IMR-90 (cell line): Measurements from ENCODE around the gene NNMT. TPM values are rescaled to one million over a fixed set of nuclear protein-coding genes. Genes with fewer than 3 reads are reported as not detected.

Experiments
- ATAC-seq: fragments of 200-7000 bp; cut with Tn5 transposase; 2 replicates; pipeline ENCODE4 v1.9.1; 2020; ENCODE audit warnings: low read depth, mild to moderate bottlenecking, moderate library complexity
- BruUV-seq: library from RNA; stranded (reverse); fragments of 400-500 nt; replicated peaks from 2 replicates; lab custom pipeline; 2021; lab: Mats Ljungman, UMichigan
- CTCF ChIA-PET: fragments of 300-600 bp; formaldehyde crosslinking; extraction: SDS; loops from one replicate; lab custom pipeline; 2021; ENCODE audit warnings: antibody characterized with exemption; lab: Yijun Ruan, JAX
- POLR2A ChIA-PET: fragments of 300-600 bp; sonication (Branson Sonifier 250); formaldehyde crosslinking; loops from one replicate; lab custom pipeline; 2022; ENCODE audit warnings: antibody characterized with exemption; ENCODE audit not compliant: unreplicated experiment; lab: Charles Lee
- DNase-seq: peaks from one replicate; pipeline ENCODE4 v3.0.0; 2013
- H2AFZ ChIP-seq: replicated peaks from 2 replicates; pipeline ENCODE3; 2013; ENCODE audit warnings: low read length, mild to moderate bottlenecking; ENCODE audit not compliant: poor library complexity
- H2AK5ac ChIP-seq: 2 replicates; pipeline ENCODE4 v1.6.1; 2013; ENCODE audit warnings: low read depth, low read length, inconsistent platforms
- H2AK9ac ChIP-seq: replicated peaks from 2 replicates; pipeline ENCODE3; 2013; ENCODE audit warnings: mild to moderate bottlenecking, low read depth, low read length, moderate library complexity; ENCODE audit not compliant: poor library complexity
- H2BK120ac ChIP-seq: 2 replicates; pipeline ENCODE4 v1.6.1; 2013; ENCODE audit warnings: low read depth, low read length, inconsistent platforms
- H2BK15ac ChIP-seq: 3 replicates; pipeline ENCODE4 v1.6.1; 2013; ENCODE audit warnings: low read depth, low read length, inconsistent platforms
- H2BK20ac ChIP-seq: 2 replicates; pipeline ENCODE4 v1.6.1; 2013; ENCODE audit warnings: low read depth, mild to moderate bottlenecking, inconsistent platforms, low read length, moderate library complexity
- H2BK5ac ChIP-seq: 2 replicates; pipeline ENCODE4 v1.6.1; 2013; ENCODE audit warnings: mild to moderate bottlenecking, low read depth, low read length, inconsistent platforms; ENCODE audit not compliant: poor library complexity, severe bottlenecking
- H3K14ac ChIP-seq: replicated peaks from 2 replicates; pipeline ENCODE4 v1.6.1; 2013; ENCODE audit warnings: low read depth, low read length, inconsistent platforms
- H3K18ac ChIP-seq: 2 replicates; pipeline ENCODE4 v1.6.1; 2013; ENCODE audit warnings: low read depth, low read length, control low read depth
- H3K23ac ChIP-seq: 2 replicates; pipeline ENCODE4 v1.6.1; 2013; ENCODE audit warnings: low read depth, low read length, inconsistent platforms
- H3K27ac ChIP-seq: 2 replicates; pipeline ENCODE4 v1.5.1; 2013; ENCODE audit warnings: mild to moderate bottlenecking, control low read depth, low read length; ENCODE audit not compliant: insufficient read depth
- H3K27me3 ChIP-seq: 2 replicates; pipeline ENCODE4 v1.6.1; 2013; ENCODE audit warnings: low read length; ENCODE audit not compliant: control insufficient read depth, insufficient read depth
- H3K36me3 ChIP-seq: 2 replicates; pipeline ENCODE4 v1.6.1; 2013; ENCODE audit warnings: low read length, mixed read lengths; ENCODE audit not compliant: control insufficient read depth, insufficient read depth
- H3K4ac ChIP-seq: 2 replicates; pipeline ENCODE4 v1.6.1; 2013; ENCODE audit warnings: low read depth, low read length, inconsistent platforms
- H3K4me1 ChIP-seq: 2 replicates; pipeline ENCODE4 v1.6.1; 2013; ENCODE audit warnings: low read length, mixed read lengths; ENCODE audit not compliant: control insufficient read depth, insufficient read depth
- H3K4me2 ChIP-seq: 2 replicates; pipeline ENCODE4 v1.6.1; 2013; ENCODE audit warnings: low read depth, mild to moderate bottlenecking, control low read depth, low read length, moderate library complexity
- H3K4me3 ChIP-seq: 2 replicates; pipeline ENCODE4 v1.5.1; 2013; ENCODE audit warnings: low read depth, mild to moderate bottlenecking, control low read depth, low read length, moderate library complexity; ENCODE audit not compliant: insufficient read depth
- H3K56ac ChIP-seq: 2 replicates; pipeline ENCODE4 v1.6.1; 2013; ENCODE audit warnings: low read length, inconsistent platforms; ENCODE audit not compliant: insufficient read depth; ENCODE audit errors: extremely low read depth
- H3K79me1 ChIP-seq, 2 experiments: 2 replicates each; pipeline ENCODE4 v1.6.1; 2013; ENCODE audit warnings: low read length in 2 of 2, inconsistent platforms in 1 of 2, low read depth in 1 of 2
- H3K9ac ChIP-seq: 2 replicates; pipeline ENCODE4 v1.6.1; 2013; ENCODE audit warnings: low read depth, low read length, control low read depth
- H3K9me1 ChIP-seq: 2 replicates; pipeline ENCODE4 v1.6.1; 2013; ENCODE audit warnings: low read length, inconsistent platforms; ENCODE audit not compliant: insufficient read depth
- H3K9me3 ChIP-seq: 2 replicates; pipeline ENCODE4 v1.6.1; 2013; ENCODE audit warnings: low read length; ENCODE audit not compliant: control insufficient read depth, insufficient read depth
- H4K20me1 ChIP-seq: 2 replicates; pipeline ENCODE4 v1.6.1; 2013; ENCODE audit warnings: low read length, inconsistent platforms; ENCODE audit not compliant: insufficient read depth
- H4K5ac ChIP-seq: 2 replicates; pipeline ENCODE4 v1.6.1; 2013; ENCODE audit warnings: mild to moderate bottlenecking, low read depth, low read length, control low read depth
- H4K8ac ChIP-seq, 2 experiments: 2 replicates each; pipeline ENCODE4 v1.6.1; 2013; ENCODE audit warnings: low read depth in 2 of 2, low read length in 2 of 2, control low read depth in 1 of 2, inconsistent platforms in 1 of 2
- H4K91ac ChIP-seq: 2 replicates; pipeline ENCODE4 v1.6.1; 2013; ENCODE audit warnings: low read depth, low read length, inconsistent platforms; ENCODE audit not compliant: insufficient read depth
- BHLHE40 ChIP-seq: fragments of 150-350 bp; IDR thresholded peaks from 2 replicates; pipeline ENCODE4 v1.6.1; 2016; ENCODE audit warnings: mild to moderate bottlenecking, low read depth, low read length
- CEBPB ChIP-seq: IDR thresholded peaks from 2 replicates; pipeline ENCODE4 v1.6.1; 2012; ENCODE audit warnings: low read depth, low read length, improper control_type of control experiment
- CHD1 ChIP-seq: IDR thresholded peaks from 2 replicates; pipeline ENCODE4 v1.6.1; 2012; ENCODE audit warnings: low read depth, low read length, improper control_type of control experiment
- CTCF ChIP-seq: conservative IDR thresholded peaks from 2 replicates; pipeline ENCODE4 v1.5.1; 2012; ENCODE audit warnings: mild to moderate bottlenecking, low read depth, low read length, improper control_type of control experiment
- FOS ChIP-seq: fragments of 150-350 bp; IDR thresholded peaks from 2 replicates; pipeline ENCODE4 v1.6.1; 2016; ENCODE audit warnings: low read depth, low read length
- MXI1 ChIP-seq: IDR thresholded peaks from 2 replicates; pipeline ENCODE4 v1.6.1; 2012; ENCODE audit warnings: low read depth, mild to moderate bottlenecking, low read length, moderate library complexity, borderline replicate concordance
- NFE2L2 ChIP-seq: fragments of 150-350 bp; IDR thresholded peaks from 2 replicates; pipeline ENCODE4 v1.6.1; 2016; ENCODE audit warnings: low read depth, mild to moderate bottlenecking, low read length
- POLR2A ChIP-seq: IDR thresholded peaks from 2 replicates; pipeline ENCODE4 v1.6.1; 2012; ENCODE audit warnings: mild to moderate bottlenecking, low read depth, low read length
- RAD21 ChIP-seq: IDR thresholded peaks from 2 replicates; pipeline ENCODE4 v1.6.1; 2012; ENCODE audit warnings: low read length, improper control_type of control experiment
- RFX5 ChIP-seq: IDR thresholded peaks from 2 replicates; pipeline ENCODE4 v1.8.0; 2012; ENCODE audit warnings: low read depth, mild to moderate bottlenecking, low read length, moderate library complexity
- SMC3 ChIP-seq: fragments of 150-350 bp; IDR thresholded peaks from 2 replicates; pipeline ENCODE4 v1.6.1; 2016; ENCODE audit warnings: low read depth, mild to moderate bottlenecking, antibody characterized with exemption, low read length, moderate library complexity
- WGBS, 2 experiments: methylation state at CpG; one replicate each; pipeline versions ENCODE4 v1.1.5 to v1.1.7; 2013; ENCODE audit warnings: missing lambda C conversion rate in 2 of 2; ENCODE audit not compliant: insufficient read length in 1 of 2; ENCODE audit errors: extremely low coverage in 2 of 2; 5-methylcytosine and 5-hydroxymethylcytosine counted together
- dilution Hi-C: fragments of 300-500 bp; cut with HindIII; formaldehyde crosslinking; loops from one replicate; pipeline ENCODE4 v1.14.3; 2018; ENCODE audit warnings: low sequenced_read_pairs; ENCODE audit not compliant: unreplicated experiment
- in situ Hi-C: fragments of 300-500 bp; cut with MboI; formaldehyde crosslinking; loops from 3 replicates; pipeline ENCODE4 v1.14.3; 2019; ENCODE audit warnings: low sequenced_read_pairs, inconsistent platforms, mixed read lengths
- intact Hi-C: fragments of 100-400 bp; cut with micrococcal nuclease; formaldehyde crosslinking; loops from 2 replicates; pipeline ENCODE4 v1.10.0; 2022
- polyA plus RNA-seq, 3 experiments: library from polyadenylated mRNA; depleted of rRNA; stranded (reverse); fragments of >200 nt; gene quantifications; 2 replicates each; pipeline ENCODE4 v1.2.3, GENCODE V29; 2012; ENCODE audit warnings: low replicate concordance in 1 of 3
- total RNA-seq: library from RNA; depleted of rRNA; stranded (reverse); fragments of >200 nt; gene quantifications from 2 replicates; pipeline ENCODE4 v1.2.3, GENCODE V29; 2012
- TF ChIP-seq, protein P1 (sequence below): fragments of 150-350 bp; IDR thresholded peaks from 2 replicates; pipeline ENCODE4 v1.6.1; 2016; ENCODE audit warnings: low read depth, mild to moderate bottlenecking, low read length, moderate library complexity, borderline replicate concordance
- TF ChIP-seq, protein P2 (sequence below): fragments of 150-350 bp; IDR thresholded peaks from 2 replicates; pipeline ENCODE4 v1.6.1; 2017; ENCODE audit warnings: mild to moderate bottlenecking, antibody characterized with exemption, low read length, low read depth

NNMT gene
- total and polyA plus RNA-seq, 2 of the 4 experiments (the other 2 are of a cell fraction): 79.7 to 108 TPM

GRCh38 chr11:114307524-114308203 is 11.5 kb downstream of the NNMT start:
- CTCF ChIA-PET: interaction anchor here (1.2 to 1.4 kb wide), 2 partner anchors 10 to 33 kb away, joined by 3 read pairs; no protein-coding TSS in a partner anchor
- POLR2A ChIA-PET: interaction anchor here (1.1 kb wide), 1 partner anchor 12 kb away, joined by 4 read pairs; the partner anchor contains the start of gene NNMT
- Histone ChIP-seq H2BK5ac (peak overlapping the region; percentile 71), H3K18ac (peak overlapping the region; percentile 52; the same call in 1 of the 2 replicates), H2AK5ac (no peak overlapping the region), H3K36me3 (peaks cover 18% of the 10 kb centered on the region), H3K79me1 (peaks cover 7 to 63% of the 10 kb centered on the region in 2 experiments; a peak in 3 of 4 replicates), H3K56ac (no peak overlapping the region), H3K14ac (peak overlapping the region; percentile 60; the same call in 1 of the 2 replicates), H3K27ac (peak overlapping the region; percentile 56; the same call in 1 of the 2 replicates), H3K4me1 (peaks cover 10% of the 10 kb centered on the region), H3K4me2 (peak overlapping the region; percentile 20; the same call in 1 of the 2 replicates), H2BK15ac (peak overlapping the region; percentile 31; the same call in 1 of the 3 replicates), H3K9ac (no peak overlapping the region), H2AFZ (no peak overlapping the region), H3K9me3 (peaks cover under 1% of the 10 kb centered on the region; the same call in 1 of the 2 replicates), H4K91ac (peak overlapping the region; percentile 43; the same call in 1 of the 2 replicates), H2AK9ac (no peak overlapping the region), H2BK20ac (peak overlapping the region; percentile 54; the same call in 1 of the 2 replicates), H4K8ac (peak overlapping the region in 1 of 2 experiments; percentile 61; a peak in 2 of 4 replicates), H3K4ac (peak overlapping the region; percentile 78), H3K23ac (peak overlapping the region; percentile 59), H3K27me3 (no peaks in the 10 kb centered on the region), H4K20me1 (peaks cover 27% of the 10 kb centered on the region; the same call in 1 of the 2 replicates), H3K9me1 (0 out of 2 replicates have a peak, but pooled peaks cover 14% of the 10 kb centered on the region), H3K4me3 (no peak overlapping the region), H2BK120ac (peak overlapping the region; percentile 61), H4K5ac (peak overlapping the region; percentile 39)
- ATAC-seq (peak; percentile 63), DNase-seq (peak; percentile 59)
- dilution Hi-C loops: no loop called here
- 38% methylated on average over 7 of the region's 9 CpGs; no CpG with 5 or more reads in 1 of the 2 experiments for WGBS, 2 experiments
- BruUV-seq: no TSS peak
- intact Hi-C loops: no loop called here
- in situ Hi-C loops: no loop called here
- TF ChIP-seq RFX5: no peak
- no peak for TF ChIP-seq CHD1
- no peak for TF ChIP-seq FOS
- no peak for TF ChIP-seq CTCF
- TF ChIP-seq SMC3: no peak
- no peak for TF ChIP-seq POLR2A
- TF ChIP-seq NFE2L2: no peak
- TF ChIP-seq CEBPB: peak; percentile 29; the same call in 1 of the 2 replicates
- TF ChIP-seq BHLHE40: no peak
- no peak for TF ChIP-seq MXI1
- TF ChIP-seq, protein P1, sequence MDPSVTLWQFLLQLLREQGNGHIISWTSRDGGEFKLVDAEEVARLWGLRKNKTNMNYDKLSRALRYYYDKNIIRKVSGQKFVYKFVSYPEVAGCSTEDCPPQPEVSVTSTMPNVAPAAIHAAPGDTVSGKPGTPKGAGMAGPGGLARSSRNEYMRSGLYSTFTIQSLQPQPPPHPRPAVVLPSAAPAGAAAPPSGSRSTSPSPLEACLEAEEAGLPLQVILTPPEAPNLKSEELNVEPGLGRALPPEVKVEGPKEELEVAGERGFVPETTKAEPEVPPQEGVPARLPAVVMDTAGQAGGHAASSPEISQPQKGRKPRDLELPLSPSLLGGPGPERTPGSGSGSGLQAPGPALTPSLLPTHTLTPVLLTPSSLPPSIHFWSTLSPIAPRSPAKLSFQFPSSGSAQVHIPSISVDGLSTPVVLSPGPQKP: no peak
- TF ChIP-seq RAD21: no peak
- TF ChIP-seq, protein P2, sequence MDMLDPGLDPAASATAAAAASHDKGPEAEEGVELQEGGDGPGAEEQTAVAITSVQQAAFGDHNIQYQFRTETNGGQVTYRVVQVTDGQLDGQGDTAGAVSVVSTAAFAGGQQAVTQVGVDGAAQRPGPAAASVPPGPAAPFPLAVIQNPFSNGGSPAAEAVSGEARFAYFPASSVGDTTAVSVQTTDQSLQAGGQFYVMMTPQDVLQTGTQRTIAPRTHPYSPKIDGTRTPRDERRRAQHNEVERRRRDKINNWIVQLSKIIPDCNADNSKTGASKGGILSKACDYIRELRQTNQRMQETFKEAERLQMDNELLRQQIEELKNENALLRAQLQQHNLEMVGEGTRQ: peak; percentile 65; the same call in 1 of the 2 replicates
